ENCODE measurements around the gene FAM83G. TPM values are rescaled to one million over a fixed set of nuclear protein-coding genes. Genes with fewer than 3 reads are reported as not detected.
"Not testable (repeated sequence)": the region's sequence is repeated elsewhere in the genome, so short reads cannot be mapped to it uniquely, and the experiment has no call there.

Gene FAM83G
- total RNA-seq, 1 donor from 2014 or later: 12.6 TPM

- DNase-seq (ENCODE audit: extremely low read depth, low read depth, low spot score): no peak
These were observed 19.8 kb upstream of the FAM83G start for GRCh38 chr17:19024101-19025078.

DNA sequence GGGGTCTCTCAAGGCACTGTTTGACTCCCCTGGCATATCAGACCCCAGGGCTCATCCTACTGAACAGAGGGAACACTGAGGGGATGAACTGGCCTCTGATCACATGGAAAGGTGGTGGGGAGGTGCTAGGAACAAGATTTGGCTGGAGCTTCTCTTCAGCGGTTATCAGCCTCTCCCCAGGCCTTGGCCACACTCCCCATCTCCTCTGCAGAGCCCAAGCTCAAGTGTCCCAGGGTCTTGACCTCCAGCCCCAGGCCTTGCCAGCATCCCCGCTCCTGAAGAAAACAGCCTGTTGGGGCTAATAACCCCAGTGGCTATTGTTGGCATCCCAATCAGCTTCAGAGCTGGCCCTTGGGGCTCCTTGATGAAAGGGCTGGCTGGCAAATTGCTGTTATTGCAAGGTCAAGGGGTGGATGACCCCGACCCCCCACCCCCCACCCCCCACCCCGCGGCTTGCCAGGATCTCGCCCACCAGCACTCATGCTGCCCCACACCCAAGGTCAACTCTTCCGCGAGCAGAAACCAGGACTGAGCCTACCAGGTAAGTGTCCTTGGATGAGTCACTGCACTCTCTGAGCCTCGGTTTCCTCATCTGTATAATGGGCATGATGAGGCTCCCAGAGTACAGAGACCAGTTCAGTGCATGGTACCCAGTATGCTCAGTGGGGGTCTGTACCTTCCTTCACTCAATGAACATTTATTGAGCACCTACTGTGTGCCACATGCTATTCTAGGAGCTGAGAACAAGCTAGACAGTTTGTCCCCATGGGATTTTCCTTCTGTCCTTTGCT, 18.8 kb upstream of the FAM83G start:
- DNase-seq (ENCODE audit: extremely low read depth, low read depth, low spot score): no peak

GRCh38 chr17:19022747-19023146, 18.2 kb upstream of the FAM83G start:
- DNase-seq (ENCODE audit: extremely low read depth, low read depth, low spot score): no peak

GRCh38 chr17:19022128-19022527, 17.6 kb upstream of the FAM83G start:
- DNase-seq (ENCODE audit: extremely low read depth, low read depth, low spot score): no peak

DNA sequence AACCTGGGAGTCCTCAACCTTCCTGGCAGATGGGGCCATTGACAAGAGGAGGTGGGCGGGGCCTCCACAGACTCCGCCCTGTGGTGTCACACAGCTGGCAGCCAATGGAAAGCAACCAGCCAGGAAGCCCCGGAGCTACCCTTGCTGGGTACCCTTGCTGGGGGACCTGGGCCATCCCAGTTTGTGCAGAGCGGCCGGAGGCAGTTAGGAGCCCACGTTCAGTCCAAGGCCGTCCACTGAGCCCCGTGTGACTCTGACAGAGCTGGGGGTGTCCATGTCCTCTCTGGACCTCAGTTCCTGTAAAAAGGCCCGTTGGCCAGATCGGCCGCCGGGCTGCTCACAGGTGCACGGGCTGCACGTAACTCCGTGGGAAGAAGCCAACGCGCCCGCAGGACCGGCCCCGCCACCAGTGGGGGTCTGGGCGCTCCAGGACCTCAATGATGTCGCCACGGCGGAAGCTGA, 17.1 kb upstream of the FAM83G start:
- DNase-seq (ENCODE audit: extremely low read depth, low read depth, low spot score): no peak

GRCh38 chr17:19021011-19021621, 16.6 kb upstream of the FAM83G start:
- not testable (repeated sequence) for DNase-seq (ENCODE audit: extremely low read depth, low read depth, low spot score)

- no peak for DNase-seq (ENCODE audit: extremely low read depth, low read depth, low spot score)
These were observed 15.5 kb upstream of the FAM83G start for GRCh38 chr17:19020016-19020415.

GRCh38 chr17:19019041-19019941, 14.7 kb upstream of the FAM83G start:
- DNase-seq (ENCODE audit: extremely low read depth, low read depth, low spot score): no peak

GRCh38 chr17:19018600-19018950, 14.0 kb upstream of the FAM83G start:
- no peak for DNase-seq (ENCODE audit: extremely low read depth, low read depth, low spot score)

DNA sequence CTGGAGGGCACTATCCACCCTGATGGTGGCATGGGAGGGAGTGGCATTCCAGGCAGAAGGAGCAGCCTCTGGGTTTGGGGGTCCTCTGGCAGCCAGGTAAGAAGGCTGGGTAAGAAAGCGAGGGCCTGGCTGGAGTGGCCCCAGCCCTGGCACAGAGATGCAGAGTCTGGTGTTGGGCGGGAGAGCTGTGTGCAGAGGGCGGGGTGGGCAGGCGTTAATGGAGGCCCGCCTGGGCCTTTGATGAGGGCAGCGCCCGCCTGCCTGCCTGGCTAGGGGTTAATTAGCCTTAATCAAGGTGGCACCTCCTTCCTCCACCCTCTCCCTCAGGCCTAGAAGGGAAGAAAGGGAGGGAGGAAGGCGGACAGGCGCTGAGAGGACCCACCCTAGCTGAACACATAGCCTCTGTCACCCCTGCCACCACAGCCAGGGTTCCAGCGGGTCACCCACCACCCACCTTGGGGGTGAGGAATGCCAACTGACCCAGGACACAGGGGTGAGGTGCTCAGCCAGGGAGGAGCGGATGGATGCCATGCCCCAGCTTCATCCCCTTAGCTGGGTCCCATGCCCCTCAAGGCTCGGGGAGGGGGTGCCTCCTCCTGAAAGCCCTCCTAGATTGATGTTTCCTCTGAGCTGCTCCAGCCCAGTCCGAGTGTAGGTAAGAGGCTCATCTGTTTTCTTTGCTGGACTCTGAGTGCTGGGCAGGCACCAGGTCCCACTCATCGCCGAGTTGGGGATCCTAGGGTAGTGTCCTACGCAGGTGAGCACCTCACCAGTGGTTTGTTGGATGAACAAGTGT, 13.4 kb upstream of the FAM83G start:
- DNase-seq (ENCODE audit: extremely low read depth, low read depth, low spot score): no peak

- DNase-seq (ENCODE audit: extremely low read depth, low read depth, low spot score): no peak
These were observed 12.8 kb upstream of the FAM83G start for GRCh38 chr17:19017401-19017800.

DNA sequence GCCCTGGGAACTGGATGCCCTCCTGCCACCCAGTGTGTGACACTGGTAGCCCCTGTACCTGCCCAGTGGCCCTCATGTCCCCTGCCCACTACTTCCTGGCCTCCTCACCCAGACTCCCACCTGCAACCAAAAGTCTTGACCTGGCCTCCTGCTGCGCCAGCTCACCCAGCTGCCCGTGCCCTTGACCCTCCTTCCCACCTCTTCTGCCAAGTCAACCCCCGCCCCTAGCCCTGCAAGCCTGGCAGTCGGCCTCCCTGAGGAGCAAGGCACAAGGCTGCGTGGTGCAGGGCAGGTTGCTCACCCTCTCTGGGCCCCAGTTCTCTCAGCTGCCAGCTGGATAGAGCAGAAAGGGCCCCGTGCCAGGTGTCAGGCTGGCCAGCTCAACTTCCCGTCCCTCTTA, 12.3 kb upstream of the FAM83G start:
- DNase-seq (ENCODE audit: extremely low read depth, low read depth, low spot score): no peak

- DNase-seq (ENCODE audit: extremely low read depth, low read depth, low spot score): no peak
These were observed 11.7 kb upstream of the FAM83G start for GRCh38 chr17:19016297-19016696.

GRCh38 chr17:19015428-19015827, 10.9 kb upstream of the FAM83G start:
- no peak for DNase-seq (ENCODE audit: extremely low read depth, low read depth, low spot score)

GRCh38 chr17:19014628-19015215, 10.2 kb upstream of the FAM83G start:
- no peak for DNase-seq (ENCODE audit: extremely low read depth, low read depth, low spot score)

DNA sequence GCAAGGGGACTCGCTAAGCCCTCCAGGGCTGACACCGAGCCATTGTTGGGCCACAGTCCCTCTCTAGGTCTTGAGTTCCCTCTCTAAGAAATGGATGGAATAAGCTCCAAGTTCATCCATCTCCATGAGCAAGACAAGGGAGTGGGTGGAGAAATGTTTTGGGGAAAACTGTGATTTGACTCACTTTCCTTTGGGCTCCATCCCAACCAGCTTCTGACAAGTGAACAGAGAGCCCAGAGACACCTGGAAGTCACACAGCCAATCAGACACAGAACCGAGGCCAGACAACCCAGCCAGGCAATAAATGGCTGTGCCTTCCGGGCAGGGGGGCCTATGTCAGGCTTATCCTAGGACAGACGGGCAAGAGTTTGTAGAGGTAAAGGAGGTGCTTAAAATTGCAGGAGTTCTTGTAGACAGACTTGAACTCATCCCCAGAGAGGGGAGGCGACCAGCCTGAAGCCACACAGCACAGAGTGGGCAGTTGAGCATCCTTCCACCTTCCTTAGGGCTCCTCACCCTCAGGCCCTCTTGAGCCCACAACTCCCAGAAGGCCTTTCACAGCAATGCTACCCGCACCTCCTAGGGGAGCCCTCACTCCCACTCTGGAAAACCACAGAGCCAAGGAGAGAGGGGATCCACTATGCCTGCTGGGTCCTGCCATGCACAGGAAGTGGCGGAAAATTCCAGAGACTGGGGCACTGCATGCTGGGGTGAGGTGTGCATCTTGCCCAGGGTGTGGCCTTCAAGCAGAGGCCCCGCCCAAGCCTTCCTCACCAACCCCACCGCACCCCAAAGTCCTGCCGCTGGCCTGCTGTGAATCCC, 9.5 kb upstream of the FAM83G start:
- DNase-seq (ENCODE audit: extremely low read depth, low read depth, low spot score): no peak

DNA sequence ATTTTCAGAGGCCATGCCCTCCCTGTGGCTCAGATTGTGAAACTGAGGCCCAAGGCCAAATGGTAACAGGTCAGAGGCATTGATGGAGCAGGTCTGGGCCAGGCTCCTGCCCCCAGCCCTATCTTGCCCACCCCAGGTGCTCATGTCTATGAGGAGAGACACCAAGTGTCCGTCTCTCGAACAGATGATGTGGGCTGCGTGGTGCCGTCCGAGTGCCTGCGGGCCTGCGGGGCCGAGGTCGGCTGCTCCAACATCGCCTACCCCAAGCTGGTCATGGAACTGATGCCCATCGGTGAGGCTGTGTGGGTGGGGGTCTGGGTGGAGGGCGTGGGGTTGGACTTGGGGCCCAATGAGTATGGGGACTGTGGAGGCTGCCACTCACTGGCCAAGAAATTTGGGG, 8.7 kb upstream of the FAM83G start:
- no peak for DNase-seq (ENCODE audit: extremely low read depth, low read depth, low spot score)

Data from glomerular endothelial cell (primary cell).